Measurements from ENCODE around the gene WNT6.

Gene WNT6

DNA sequence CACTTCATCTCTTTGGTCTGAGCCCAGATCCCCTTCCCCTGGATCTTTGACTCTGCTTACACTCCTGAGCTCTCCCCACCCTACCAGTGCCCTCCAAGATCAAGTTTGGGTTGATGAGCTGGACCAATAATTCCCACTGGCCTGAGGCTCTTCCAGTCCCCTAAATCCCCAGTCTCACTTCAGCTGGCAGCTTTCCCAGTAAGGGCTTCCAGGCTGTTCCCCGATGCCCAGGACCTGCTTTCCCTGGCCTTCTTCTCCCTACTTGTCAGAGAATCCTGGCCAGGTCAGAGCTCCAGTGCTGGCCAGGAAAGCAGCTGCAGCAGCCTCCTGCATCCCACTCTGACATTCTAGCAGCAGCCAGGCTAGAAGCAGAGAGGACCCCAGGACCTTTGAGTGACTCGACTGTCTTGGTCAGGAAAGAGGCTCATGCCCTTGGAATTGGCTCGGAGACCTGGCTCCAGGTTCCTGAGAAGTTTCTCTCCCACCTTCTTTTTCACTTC, 3.5 kb downstream of the WNT6 start:
- H3K27me3 ChIP-seq (ENCODE audit: insufficient read depth, low read length, poor library complexity, severe bottlenecking) = peaks cover 6% of the 10 kb centered on the region
- H3K4me1 ChIP-seq (ENCODE audit: insufficient read depth, low read length, poor library complexity, severe bottlenecking) = no peaks in the 10 kb centered on the region
- no peaks in the 10 kb centered on the region for H3K36me3 ChIP-seq (ENCODE audit: insufficient read depth, low read length)
- H3K9ac ChIP-seq (ENCODE audit: low read depth, low read length, poor library complexity, severe bottlenecking) = no peak overlapping the region
- H4K20me1 ChIP-seq (ENCODE audit: insufficient read depth, low read length, poor library complexity, severe bottlenecking) = no peaks in the 10 kb centered on the region
- no peak overlapping the region for H3K4me3 ChIP-seq (ENCODE audit: low read length, poor library complexity, severe bottlenecking)
- no peaks in the 10 kb centered on the region for H3F3A ChIP-seq (ENCODE audit: low read depth)
- no peaks in the 10 kb centered on the region for H3K79me2 ChIP-seq (ENCODE audit: insufficient read depth, low read length)
- H2AFZ ChIP-seq (ENCODE audit: low read length) = no peak overlapping the region
- no peaks in the 10 kb centered on the region for H3K9me2 ChIP-seq (replicated peaks; ENCODE audit: low read depth, low read length)
- no peaks in the 10 kb centered on the region for H3K9me3 ChIP-seq (ENCODE audit: insufficient read depth, low read depth, low read length)
- no peak overlapping the region for H3K4me2 ChIP-seq (ENCODE audit: low read depth, low read length, poor library complexity, severe bottlenecking)
- TF ChIP-seq, protein P1, sequence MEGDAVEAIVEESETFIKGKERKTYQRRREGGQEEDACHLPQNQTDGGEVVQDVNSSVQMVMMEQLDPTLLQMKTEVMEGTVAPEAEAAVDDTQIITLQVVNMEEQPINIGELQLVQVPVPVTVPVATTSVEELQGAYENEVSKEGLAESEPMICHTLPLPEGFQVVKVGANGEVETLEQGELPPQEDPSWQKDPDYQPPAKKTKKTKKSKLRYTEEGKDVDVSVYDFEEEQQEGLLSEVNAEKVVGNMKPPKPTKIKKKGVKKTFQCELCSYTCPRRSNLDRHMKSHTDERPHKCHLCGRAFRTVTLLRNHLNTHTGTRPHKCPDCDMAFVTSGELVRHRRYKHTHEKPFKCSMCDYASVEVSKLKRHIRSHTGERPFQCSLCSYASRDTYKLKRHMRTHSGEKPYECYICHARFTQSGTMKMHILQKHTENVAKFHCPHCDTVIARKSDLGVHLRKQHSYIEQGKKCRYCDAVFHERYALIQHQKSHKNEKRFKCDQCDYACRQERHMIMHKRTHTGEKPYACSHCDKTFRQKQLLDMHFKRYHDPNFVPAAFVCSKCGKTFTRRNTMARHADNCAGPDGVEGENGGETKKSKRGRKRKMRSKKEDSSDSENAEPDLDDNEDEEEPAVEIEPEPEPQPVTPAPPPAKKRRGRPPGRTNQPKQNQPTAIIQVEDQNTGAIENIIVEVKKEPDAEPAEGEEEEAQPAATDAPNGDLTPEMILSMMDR (conservative IDR thresholded peaks at IDR 0.05; ENCODE audit: low read length) = no peak
- no peak for TF ChIP-seq EZH2phosphoT487 (IDR thresholded peaks at IDR 0.05; ENCODE audit: borderline replicate concordance)

DNA sequence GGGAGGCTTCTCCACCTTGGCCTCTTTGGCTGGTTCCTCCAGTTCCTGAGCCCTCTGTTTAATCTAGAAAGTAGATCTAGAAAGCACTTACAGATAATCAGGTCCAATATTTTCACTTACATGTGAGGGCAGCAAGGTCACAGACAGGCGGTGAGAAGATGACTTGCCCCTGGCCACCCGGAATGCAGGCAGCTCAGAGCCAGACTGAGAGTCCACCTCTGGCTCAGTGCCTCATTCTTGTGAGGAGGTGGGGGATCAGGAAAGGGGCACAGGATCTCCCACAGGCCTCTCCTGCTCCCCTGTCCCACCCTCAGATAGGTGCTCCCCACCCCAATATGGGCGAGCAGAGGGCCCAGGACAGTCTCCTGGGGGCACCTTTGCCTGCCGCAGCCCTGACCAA, 5.8 kb downstream of the WNT6 start:
- Histone ChIP-seq H3K4me1 (ENCODE audit: insufficient read depth, low read length, poor library complexity, severe bottlenecking) (no peaks in the 10 kb centered on the region), H3K36me3 (ENCODE audit: insufficient read depth, low read length) (no peaks in the 10 kb centered on the region), H3K4me2 (ENCODE audit: low read depth, low read length, poor library complexity, severe bottlenecking) (no peak overlapping the region), H3K79me2 (ENCODE audit: insufficient read depth, low read length) (no peaks in the 10 kb centered on the region), H2AFZ (ENCODE audit: low read length) (no peak overlapping the region), H3K4me3 (ENCODE audit: low read length, poor library complexity, severe bottlenecking) (no peak overlapping the region), H3K9me2 (replicated peaks; ENCODE audit: low read depth, low read length) (no peaks in the 10 kb centered on the region), H3K9ac (ENCODE audit: low read depth, low read length, poor library complexity, severe bottlenecking) (no peak overlapping the region), H3F3A (ENCODE audit: low read depth) (no peaks in the 10 kb centered on the region), H3K9me3 (ENCODE audit: insufficient read depth, low read depth, low read length) (no peaks in the 10 kb centered on the region), H4K20me1 (ENCODE audit: insufficient read depth, low read length, poor library complexity, severe bottlenecking) (no peaks in the 10 kb centered on the region), H3K27me3 (ENCODE audit: insufficient read depth, low read length, poor library complexity, severe bottlenecking) (no peaks in the 10 kb centered on the region)
- TF ChIP-seq EZH2phosphoT487 (IDR thresholded peaks at IDR 0.05; ENCODE audit: borderline replicate concordance) = no peak
- TF ChIP-seq, protein P1 (conservative IDR thresholded peaks at IDR 0.05; ENCODE audit: low read length) = no peak

DNA sequence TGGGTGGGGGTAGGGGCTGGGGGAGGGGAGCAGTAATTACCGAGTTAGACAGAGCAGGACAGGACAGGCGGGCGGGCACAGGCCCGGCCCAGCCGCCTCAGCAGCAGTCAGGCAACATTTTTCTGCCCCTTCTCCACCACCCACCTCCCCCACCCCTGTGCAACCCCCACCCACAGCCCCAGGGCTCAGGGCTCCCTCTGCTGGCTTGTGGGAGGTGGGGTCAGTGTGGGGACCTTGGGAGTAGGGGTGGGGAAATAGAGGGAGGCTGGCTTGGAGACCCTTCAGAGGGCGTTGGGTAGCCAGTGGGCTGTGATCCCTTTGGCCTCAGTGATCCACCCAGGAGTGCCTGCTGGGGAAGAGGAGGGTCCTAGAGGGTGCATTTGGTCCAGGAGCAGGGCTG, 6.4 kb downstream of the WNT6 start:
- H3K9me2 ChIP-seq (replicated peaks; ENCODE audit: low read depth, low read length) = no peaks in the 10 kb centered on the region
- H3K9ac ChIP-seq (ENCODE audit: low read depth, low read length, poor library complexity, severe bottlenecking) = no peak overlapping the region
- H3K4me3 ChIP-seq (ENCODE audit: low read length, poor library complexity, severe bottlenecking) = no peak overlapping the region
- H3K27me3 ChIP-seq (ENCODE audit: insufficient read depth, low read length, poor library complexity, severe bottlenecking) = no peaks in the 10 kb centered on the region
- no peaks in the 10 kb centered on the region for H4K20me1 ChIP-seq (ENCODE audit: insufficient read depth, low read length, poor library complexity, severe bottlenecking)
- H3K36me3 ChIP-seq (ENCODE audit: insufficient read depth, low read length) = no peaks in the 10 kb centered on the region
- no peak for TF ChIP-seq EZH2phosphoT487 (IDR thresholded peaks at IDR 0.05; ENCODE audit: borderline replicate concordance)
- TF ChIP-seq, protein P1 (conservative IDR thresholded peaks at IDR 0.05; ENCODE audit: low read length) = 0 out of 2 replicates have a peak, but pooled peaks have one; percentile 10
- H3K9me3 ChIP-seq (ENCODE audit: insufficient read depth, low read depth, low read length) = no peaks in the 10 kb centered on the region
- H3K4me2 ChIP-seq (ENCODE audit: low read depth, low read length, poor library complexity, severe bottlenecking) = no peak overlapping the region
- H3K4me1 ChIP-seq (ENCODE audit: insufficient read depth, low read length, poor library complexity, severe bottlenecking) = no peaks in the 10 kb centered on the region
- no peaks in the 10 kb centered on the region for H3F3A ChIP-seq (ENCODE audit: low read depth)
- H2AFZ ChIP-seq (ENCODE audit: low read length) = no peak overlapping the region
- no peaks in the 10 kb centered on the region for H3K79me2 ChIP-seq (ENCODE audit: insufficient read depth, low read length)

Measured in Loucy (cell line).